ENCODE data around the gene SEMA4C.
A peak's percentile ranks its signal among the peaks of the same experiment; 100 is the strongest.

Gene SEMA4C

GRCh38 chr2:96831679-96832078, 38.2 kb downstream of the SEMA4C start:
- H2BK15ac ChIP-seq (ENCODE audit: low read length) = peak overlapping the region; percentile 35
- peak overlapping the region; percentile 30 for H2BK5ac ChIP-seq (ENCODE audit: low read length)
- no peak overlapping the region for H3K9ac ChIP-seq (ENCODE audit: low read depth, low read length, poor library complexity)
- H3K4ac ChIP-seq (ENCODE audit: low read length) = no peak overlapping the region
- no peaks in the 10 kb centered on the region for H3K9me3 ChIP-seq (replicated peaks in 1 of 2; ENCODE audit: control insufficient read depth in 2 of 2, insufficient read depth in 1 of 2, low read depth in 1 of 2, low read length in 2 of 2)
- no peak overlapping the region for H4K91ac ChIP-seq (ENCODE audit: low read depth, low read length, poor library complexity)
- no peak overlapping the region for H4K8ac ChIP-seq (ENCODE audit: low read depth, low read length)
- H3K27ac ChIP-seq (replicated peaks; ENCODE audit: low read length) = peak overlapping the region; percentile 82
- H3K14ac ChIP-seq (ENCODE audit: low read length) = no peak overlapping the region
- H2AFZ ChIP-seq (ENCODE audit: low read length) = no peak overlapping the region
- H3K23ac ChIP-seq (ENCODE audit: low read depth, low read length, poor library complexity) = no peak overlapping the region
- WGBS, 2 donors (ENCODE audit: extremely low coverage in 2 of 2, insufficient read length in 2 of 2, insufficient replicate concordance in 1 of 2) = no CpG with 5 or more reads among the region's 10 CpGs
- no peak overlapping the region for H3K18ac ChIP-seq (ENCODE audit: low read length)
- H3K79me1 ChIP-seq (ENCODE audit: low read depth, low read length) = no peaks in the 10 kb centered on the region
- H3K36me3 ChIP-seq (replicated peaks in 1 of 2; ENCODE audit: control insufficient read depth in 2 of 2, insufficient read depth in 2 of 2, low read length in 2 of 2) = peaks cover 35 to 89% of the 10 kb centered on the region in 2 donors
- H2BK120ac ChIP-seq (ENCODE audit: low read depth, low read length) = no peak overlapping the region
- H3K4me3 ChIP-seq (ENCODE audit: low read length in 2 of 2) = no peak overlapping the region
- peak overlapping the region; percentile 42 for H2AK5ac ChIP-seq (ENCODE audit: low read depth, low read length)
- H3K4me1 ChIP-seq (ENCODE audit: control insufficient read depth in 2 of 2, insufficient read depth in 1 of 2, low read depth in 1 of 2, low read length in 2 of 2) = peaks cover 4 to 16% of the 10 kb centered on the region in 2 donors
- H3K4me2 ChIP-seq (ENCODE audit: insufficient read depth, low read length, poor library complexity, severe bottlenecking) = no peak overlapping the region
- H2BK12ac ChIP-seq (ENCODE audit: low read length) = no peak overlapping the region
- H3K27me3 ChIP-seq (ENCODE audit: control insufficient read depth in 3 of 3, insufficient read depth in 3 of 3, low read depth in 1 of 3, low read length in 3 of 3) = no peaks in the 10 kb centered on the region
- no peak for DNase-seq (ENCODE audit: low spot score)

GRCh38 chr2:96830044-96830562, 39.8 kb downstream of the SEMA4C start:
- peaks cover 2% of the 10 kb centered on the region for H3K79me1 ChIP-seq (ENCODE audit: low read depth, low read length)
- H3K9me3 ChIP-seq (replicated peaks in 1 of 2; ENCODE audit: control insufficient read depth in 2 of 2, insufficient read depth in 1 of 2, low read depth in 1 of 2, low read length in 2 of 2) = no peaks in the 10 kb centered on the region
- no peak for DNase-seq (ENCODE audit: low spot score)
- no peak overlapping the region for H2BK12ac ChIP-seq (ENCODE audit: low read length)
- H2AK5ac ChIP-seq (ENCODE audit: low read depth, low read length) = no peak overlapping the region
- WGBS, 2 donors (ENCODE audit: extremely low coverage in 2 of 2, insufficient read length in 2 of 2, insufficient replicate concordance in 1 of 2) = no CpG with 5 or more reads among the region's 5 CpGs
- no peak overlapping the region for H3K4me2 ChIP-seq (ENCODE audit: insufficient read depth, low read length, poor library complexity, severe bottlenecking)
- H3K27ac ChIP-seq (replicated peaks; ENCODE audit: low read length) = no peak overlapping the region
- H3K23ac ChIP-seq (ENCODE audit: low read depth, low read length, poor library complexity) = no peak overlapping the region
- no peak overlapping the region for H3K9ac ChIP-seq (ENCODE audit: low read depth, low read length, poor library complexity)
- peaks cover 4 to 16% of the 10 kb centered on the region in 2 donors for H3K4me1 ChIP-seq (ENCODE audit: control insufficient read depth in 2 of 2, insufficient read depth in 1 of 2, low read depth in 1 of 2, low read length in 2 of 2)
- H3K4me3 ChIP-seq (ENCODE audit: low read length in 2 of 2) = no peak overlapping the region
- H2BK120ac ChIP-seq (ENCODE audit: low read depth, low read length) = no peak overlapping the region
- H2BK5ac ChIP-seq (ENCODE audit: low read length) = no peak overlapping the region
- H2BK15ac ChIP-seq (ENCODE audit: low read length) = no peak overlapping the region
- H4K91ac ChIP-seq (ENCODE audit: low read depth, low read length, poor library complexity) = no peak overlapping the region
- H3K27me3 ChIP-seq (ENCODE audit: control insufficient read depth in 3 of 3, insufficient read depth in 3 of 3, low read depth in 1 of 3, low read length in 3 of 3) = no peaks in the 10 kb centered on the region
- peaks cover 43 to 96% of the 10 kb centered on the region in 2 donors for H3K36me3 ChIP-seq (replicated peaks in 1 of 2; ENCODE audit: control insufficient read depth in 2 of 2, insufficient read depth in 2 of 2, low read length in 2 of 2)
- no peak overlapping the region for H2AFZ ChIP-seq (ENCODE audit: low read length)
- no peak overlapping the region for H3K4ac ChIP-seq (ENCODE audit: low read length)
- no peak overlapping the region for H3K18ac ChIP-seq (ENCODE audit: low read length)
- H3K14ac ChIP-seq (ENCODE audit: low read length) = no peak overlapping the region
- no peak overlapping the region for H4K8ac ChIP-seq (ENCODE audit: low read depth, low read length)

GRCh38 chr2:96828874-96829273, 41.0 kb downstream of the SEMA4C start:
- peak overlapping the region in 1 of 2 donors; percentile 13 for H3K4me3 ChIP-seq (ENCODE audit: low read length in 2 of 2)
- H3K4ac ChIP-seq (ENCODE audit: low read length) = no peak overlapping the region
- DNase-seq (ENCODE audit: low spot score) = no peak
- no peak overlapping the region for H3K27ac ChIP-seq (replicated peaks; ENCODE audit: low read length)
- H3K27me3 ChIP-seq (ENCODE audit: control insufficient read depth in 3 of 3, insufficient read depth in 3 of 3, low read depth in 1 of 3, low read length in 3 of 3) = no peaks in the 10 kb centered on the region
- no peak overlapping the region for H2BK15ac ChIP-seq (ENCODE audit: low read length)
- no peak overlapping the region for H4K91ac ChIP-seq (ENCODE audit: low read depth, low read length, poor library complexity)
- H2BK120ac ChIP-seq (ENCODE audit: low read depth, low read length) = no peak overlapping the region
- no peak overlapping the region for H4K8ac ChIP-seq (ENCODE audit: low read depth, low read length)
- H2AK5ac ChIP-seq (ENCODE audit: low read depth, low read length) = no peak overlapping the region
- peaks cover 5% of the 10 kb centered on the region for H3K79me1 ChIP-seq (ENCODE audit: low read depth, low read length)
- H3K23ac ChIP-seq (ENCODE audit: low read depth, low read length, poor library complexity) = no peak overlapping the region
- H2BK12ac ChIP-seq (ENCODE audit: low read length) = no peak overlapping the region
- no peak overlapping the region for H3K9ac ChIP-seq (ENCODE audit: low read depth, low read length, poor library complexity)
- no peak overlapping the region for H2AFZ ChIP-seq (ENCODE audit: low read length)
- H3K4me1 ChIP-seq (ENCODE audit: control insufficient read depth in 2 of 2, insufficient read depth in 1 of 2, low read depth in 1 of 2, low read length in 2 of 2) = peaks cover 4 to 16% of the 10 kb centered on the region in 2 donors
- H3K4me2 ChIP-seq (ENCODE audit: insufficient read depth, low read length, poor library complexity, severe bottlenecking) = no peak overlapping the region
- H3K9me3 ChIP-seq (replicated peaks in 1 of 2; ENCODE audit: control insufficient read depth in 2 of 2, insufficient read depth in 1 of 2, low read depth in 1 of 2, low read length in 2 of 2) = no peaks in the 10 kb centered on the region
- no peak overlapping the region for H2BK5ac ChIP-seq (ENCODE audit: low read length)
- peaks cover 46 to 96% of the 10 kb centered on the region in 2 donors for H3K36me3 ChIP-seq (replicated peaks in 1 of 2; ENCODE audit: control insufficient read depth in 2 of 2, insufficient read depth in 2 of 2, low read length in 2 of 2)
- WGBS, 2 donors (ENCODE audit: extremely low coverage in 2 of 2, insufficient read length in 2 of 2, insufficient replicate concordance in 1 of 2) = no CpG with 5 or more reads among the region's 13 CpGs
- no peak overlapping the region for H3K14ac ChIP-seq (ENCODE audit: low read length)
- no peak overlapping the region for H3K18ac ChIP-seq (ENCODE audit: low read length)

DNA sequence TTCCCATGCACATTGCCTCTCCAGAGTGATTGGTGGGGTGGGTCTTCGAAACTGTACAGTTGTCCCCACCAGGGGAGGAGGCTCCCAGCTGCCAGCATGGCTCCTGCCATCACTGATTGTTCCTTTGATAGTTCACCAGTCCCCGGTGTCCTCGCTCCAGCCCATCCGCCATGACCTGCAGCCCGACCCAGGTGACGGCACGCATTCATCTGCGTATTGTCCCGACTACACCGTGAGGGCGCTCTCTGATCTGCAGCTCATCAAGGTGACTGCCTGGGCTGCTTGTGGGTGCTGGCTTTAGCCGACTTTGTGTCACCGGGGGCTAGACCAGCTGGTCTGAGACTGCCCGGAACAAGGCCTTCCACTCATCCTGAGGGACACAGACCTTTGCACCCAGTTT, 41.4 kb downstream of the SEMA4C start:
- no CpG with 5 or more reads among the region's 14 CpGs for WGBS, 2 donors (ENCODE audit: extremely low coverage in 2 of 2, insufficient read length in 2 of 2, insufficient replicate concordance in 1 of 2)
- H3K9ac ChIP-seq (ENCODE audit: low read depth, low read length, poor library complexity) = no peak overlapping the region

More for the DNA sequence above, 41.4 kb downstream of the SEMA4C start:
- H3K36me3 ChIP-seq (replicated peaks in 1 of 2; ENCODE audit: control insufficient read depth in 2 of 2, insufficient read depth in 2 of 2, low read length in 2 of 2) = peaks cover 46 to 95% of the 10 kb centered on the region in 2 donors
- H3K4me3 ChIP-seq (ENCODE audit: low read length in 2 of 2) = peak overlapping the region in 1 of 2 donors; percentile 13
- H3K18ac ChIP-seq (ENCODE audit: low read length) = no peak overlapping the region
- no peak overlapping the region for H2BK12ac ChIP-seq (ENCODE audit: low read length)
- H2BK120ac ChIP-seq (ENCODE audit: low read depth, low read length) = no peak overlapping the region
- no peak overlapping the region for H3K14ac ChIP-seq (ENCODE audit: low read length)
- no peak overlapping the region for H2BK15ac ChIP-seq (ENCODE audit: low read length)
- peak overlapping the region; percentile 12 for H3K23ac ChIP-seq (ENCODE audit: low read depth, low read length, poor library complexity)
- H2BK5ac ChIP-seq (ENCODE audit: low read length) = no peak overlapping the region
- no peak overlapping the region for H2AFZ ChIP-seq (ENCODE audit: low read length)
- DNase-seq (ENCODE audit: low spot score) = no peak
- H3K4me1 ChIP-seq (ENCODE audit: control insufficient read depth in 2 of 2, insufficient read depth in 1 of 2, low read depth in 1 of 2, low read length in 2 of 2) = peaks cover 4 to 16% of the 10 kb centered on the region in 2 donors
- no peak overlapping the region for H3K4ac ChIP-seq (ENCODE audit: low read length)
- no peaks in the 10 kb centered on the region for H3K9me3 ChIP-seq (replicated peaks in 1 of 2; ENCODE audit: control insufficient read depth in 2 of 2, insufficient read depth in 1 of 2, low read depth in 1 of 2, low read length in 2 of 2)
- H3K27me3 ChIP-seq (ENCODE audit: control insufficient read depth in 3 of 3, insufficient read depth in 3 of 3, low read depth in 1 of 3, low read length in 3 of 3) = no peaks in the 10 kb centered on the region
- no peak overlapping the region for H4K8ac ChIP-seq (ENCODE audit: low read depth, low read length)
- H3K79me1 ChIP-seq (ENCODE audit: low read depth, low read length) = peaks cover 5% of the 10 kb centered on the region
- no peak overlapping the region for H3K4me2 ChIP-seq (ENCODE audit: insufficient read depth, low read length, poor library complexity, severe bottlenecking)
- no peak overlapping the region for H4K91ac ChIP-seq (ENCODE audit: low read depth, low read length, poor library complexity)
- H3K27ac ChIP-seq (replicated peaks; ENCODE audit: low read length) = no peak overlapping the region
- H2AK5ac ChIP-seq (ENCODE audit: low read depth, low read length) = no peak overlapping the region
